HG03097 (cell line): Measurements from ENCODE around the gene RAB11A.

Source experiments
- ATAC-seq: cut with Tn5 transposase; IDR thresholded peaks from one replicate; pipeline ENCODE4 v1.9.1; 2021; ENCODE audit not compliant: unreplicated experiment, low FRiP score

RAB11A gene

GRCh38 chr15:65935391-65935790 lies 66.1 kb downstream of the RAB11A start:
- ATAC-seq: no peak

- no peak for ATAC-seq
These were observed 67.0 kb downstream of the RAB11A start for GRCh38 chr15:65936282-65936681.

- ATAC-seq: no peak
These were observed 67.8 kb downstream of the RAB11A start for GRCh38 chr15:65937054-65937453.

DNA sequence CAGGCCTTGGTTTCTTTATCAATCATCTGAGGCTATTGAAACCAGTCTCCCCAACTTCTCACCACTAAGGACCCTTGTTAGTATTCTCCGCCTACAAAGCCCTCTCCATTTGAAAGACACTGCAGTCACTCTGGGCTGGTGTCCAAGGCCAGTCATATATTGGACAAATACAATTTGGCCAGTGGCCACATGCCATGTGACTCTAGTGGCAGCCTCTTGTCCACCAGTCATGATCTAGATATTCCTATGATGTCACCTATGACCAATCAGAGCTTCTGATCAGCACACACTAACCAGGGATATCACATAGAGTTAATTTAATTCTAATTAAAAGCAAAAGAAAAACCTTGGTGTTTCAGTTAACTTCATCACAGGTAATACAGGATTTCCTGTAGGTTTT lies 68.2 kb downstream of the RAB11A start:
- no peak for ATAC-seq

DNA sequence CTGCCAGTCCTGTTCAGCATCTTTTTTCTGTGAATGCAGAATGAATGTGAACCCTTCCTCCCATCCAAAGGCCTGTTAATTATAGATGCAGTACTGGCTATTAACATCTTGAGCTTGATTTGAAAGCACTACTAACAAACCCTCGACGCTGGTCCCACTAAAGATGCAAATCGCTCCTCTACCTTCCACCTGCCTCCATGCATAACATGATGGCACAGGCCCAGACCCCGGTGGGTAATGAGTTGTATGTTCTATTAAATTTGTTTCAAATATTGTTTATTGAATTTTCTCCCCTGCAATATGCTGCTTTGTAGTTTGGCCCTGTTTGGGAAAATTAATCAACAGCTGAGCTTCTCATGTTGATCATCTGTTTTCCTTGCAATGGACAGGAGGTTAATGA lies 69.3 kb downstream of the RAB11A start:
- no peak for ATAC-seq

- no peak for ATAC-seq
These were observed 70.8 kb downstream of the RAB11A start for GRCh38 chr15:65939901-65940617.

GRCh38 chr15:65940618-65940909 lies 71.3 kb downstream of the RAB11A start:
- no peak for ATAC-seq
